ENCODE measurements around the gene LILRB1.
"Not testable (repeated sequence)": the region's sequence is repeated elsewhere in the genome, so short reads cannot be mapped to it uniquely, and the experiment has no call there.

LILRB1 gene

DNA sequence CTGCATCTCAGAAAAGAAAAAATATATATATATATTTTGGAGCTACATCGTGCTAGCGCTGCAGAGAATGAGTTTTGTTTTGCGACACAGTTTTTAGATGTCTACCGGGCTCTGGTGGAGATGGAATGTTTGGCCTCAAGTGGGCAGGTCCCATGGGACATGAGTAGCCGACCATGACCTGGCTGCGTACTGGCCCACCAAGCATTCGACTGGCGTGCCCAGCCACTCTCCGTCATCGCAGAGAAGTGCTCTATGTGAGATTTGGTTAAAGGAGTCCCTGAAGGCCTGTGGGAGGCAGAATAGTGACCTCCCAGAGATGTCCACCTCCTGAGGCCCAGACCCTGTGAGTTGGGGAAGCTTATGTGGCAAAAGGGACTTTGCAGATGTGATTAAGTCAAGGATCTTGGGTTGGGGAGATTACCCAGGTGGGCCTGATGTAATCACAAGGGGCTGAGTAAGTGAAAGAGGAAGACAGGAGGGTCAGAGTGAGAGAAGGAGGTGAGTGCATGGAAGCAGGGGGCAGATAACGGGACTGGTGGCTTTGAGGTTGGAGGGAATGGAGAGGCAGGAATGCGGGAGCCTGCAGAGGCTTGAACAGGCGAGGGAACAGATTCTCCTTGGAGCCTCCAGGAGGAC is 31.7 kb downstream of the LILRB1 start:
- DNase-seq (ENCODE audit: low read depth in 2 of 2), result no peak

GRCh38 chr19:54662730-54663129 is 32.4 kb downstream of the LILRB1 start, which contains the start of gene LILRB4:
Gene LILRB4, plus strand, starts transcription at chr19:54662985. Its CDS starts 49 bp downstream, at chr19:54663034.
- no peak for DNase-seq (ENCODE audit: low read depth in 2 of 2)

DNA sequence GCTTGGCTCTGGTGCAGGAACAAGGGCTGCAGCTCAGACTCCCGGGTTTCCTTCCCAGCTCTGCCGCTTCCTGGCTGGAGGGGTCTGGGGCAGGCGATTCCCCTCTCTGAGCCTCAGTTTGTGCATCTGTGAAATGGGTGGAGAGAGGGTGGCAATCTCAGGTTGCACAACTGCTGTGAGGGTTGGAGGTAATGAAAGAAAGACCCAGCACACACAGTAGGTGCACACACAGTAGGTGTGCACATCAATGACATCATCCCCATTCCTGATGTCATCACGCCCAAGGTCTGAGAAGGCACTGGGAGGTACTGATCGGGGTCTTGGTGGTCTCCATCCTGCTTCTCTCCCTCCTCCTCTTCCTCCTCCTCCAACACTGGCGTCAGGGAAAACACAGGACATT is 35.2 kb downstream of the LILRB1 start:
- no peak for DNase-seq (ENCODE audit: low read depth in 2 of 2)

DNA sequence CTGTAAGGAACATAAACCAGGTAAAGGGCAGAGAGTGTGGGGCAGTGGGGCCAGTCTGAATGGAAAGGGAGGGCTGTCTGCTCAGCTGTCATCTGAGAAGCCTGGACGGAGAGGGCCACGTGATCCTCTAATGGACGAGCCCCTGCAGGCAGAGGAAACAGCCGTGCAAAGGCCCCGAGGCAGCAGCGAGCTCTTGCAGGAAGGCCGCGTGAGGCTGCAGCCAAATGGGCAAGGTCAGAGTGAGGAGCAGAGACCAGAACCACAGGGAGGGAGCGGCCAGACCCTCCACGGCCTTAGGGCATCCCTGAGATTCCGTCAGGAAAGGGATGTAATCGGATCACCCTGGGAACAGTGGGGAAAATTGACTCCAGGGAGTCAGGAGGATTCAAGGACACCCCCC is 36.9 kb downstream of the LILRB1 start:
- DNase-seq (ENCODE audit: low read depth in 2 of 2), result no peak

GRCh38 chr19:54668353-54668752 is 38.1 kb downstream of the LILRB1 start:
- no peak for DNase-seq (ENCODE audit: low read depth in 2 of 2)

DNA sequence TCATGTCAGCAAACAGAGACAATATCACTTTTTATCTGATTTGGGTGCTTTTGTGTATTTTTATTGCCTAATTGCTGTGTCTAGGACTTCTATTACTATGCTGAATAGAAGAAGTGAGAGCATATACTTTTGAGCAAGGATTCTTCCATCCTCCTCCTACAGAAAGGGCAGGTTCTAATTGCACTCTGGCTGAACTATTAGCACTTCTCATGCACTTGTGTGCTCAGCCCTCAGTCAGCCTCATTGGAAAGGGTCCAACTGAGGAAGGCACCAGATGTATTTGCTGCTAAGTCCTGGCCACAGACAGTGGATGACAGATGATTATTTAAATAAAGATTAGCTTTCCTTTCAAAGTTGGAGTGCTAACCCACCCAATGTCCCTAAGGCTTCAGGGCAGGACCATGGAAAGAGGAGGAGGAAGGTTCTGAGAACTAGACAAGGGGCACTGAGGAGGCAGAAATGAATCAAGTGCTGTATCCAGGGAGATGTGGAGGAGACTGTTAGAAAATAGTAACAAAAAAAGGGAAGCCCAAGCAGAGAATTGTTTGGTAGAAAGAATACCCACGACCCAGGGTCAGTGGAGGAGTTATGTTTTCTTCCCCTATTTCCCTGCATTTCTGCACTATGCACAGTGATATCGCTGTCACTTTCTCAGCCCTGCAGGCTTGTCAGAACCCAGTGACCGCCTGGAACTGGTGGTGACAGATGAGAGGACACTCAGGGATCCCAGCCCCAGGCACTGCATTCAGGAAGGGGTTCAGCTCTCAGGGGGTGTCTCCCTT is 40.5 kb downstream of the LILRB1 start:
- DNase-seq (ENCODE audit: low read depth in 2 of 2), result no peak

DNA sequence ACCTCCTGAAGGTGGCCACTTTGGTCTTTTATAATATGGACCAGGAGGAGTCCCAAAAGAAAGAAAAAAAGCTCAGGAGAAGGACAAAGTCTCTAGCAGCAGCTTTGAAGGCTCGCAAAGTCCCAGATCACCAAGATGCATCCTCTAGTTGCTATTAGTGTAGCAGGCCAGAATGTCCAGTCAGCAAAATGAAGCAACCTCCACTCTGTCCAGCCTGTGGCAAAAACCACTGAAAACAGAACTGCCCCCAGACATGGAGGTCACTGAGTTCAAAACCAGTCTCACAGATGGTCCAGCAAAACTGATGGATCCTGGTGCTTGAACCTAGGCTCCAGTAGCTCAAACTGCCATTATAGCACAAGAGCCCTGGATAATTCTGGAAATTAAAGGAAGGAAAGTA is 42.9 kb downstream of the LILRB1 start:
- no peak for DNase-seq (ENCODE audit: low read depth in 2 of 2)

DNA sequence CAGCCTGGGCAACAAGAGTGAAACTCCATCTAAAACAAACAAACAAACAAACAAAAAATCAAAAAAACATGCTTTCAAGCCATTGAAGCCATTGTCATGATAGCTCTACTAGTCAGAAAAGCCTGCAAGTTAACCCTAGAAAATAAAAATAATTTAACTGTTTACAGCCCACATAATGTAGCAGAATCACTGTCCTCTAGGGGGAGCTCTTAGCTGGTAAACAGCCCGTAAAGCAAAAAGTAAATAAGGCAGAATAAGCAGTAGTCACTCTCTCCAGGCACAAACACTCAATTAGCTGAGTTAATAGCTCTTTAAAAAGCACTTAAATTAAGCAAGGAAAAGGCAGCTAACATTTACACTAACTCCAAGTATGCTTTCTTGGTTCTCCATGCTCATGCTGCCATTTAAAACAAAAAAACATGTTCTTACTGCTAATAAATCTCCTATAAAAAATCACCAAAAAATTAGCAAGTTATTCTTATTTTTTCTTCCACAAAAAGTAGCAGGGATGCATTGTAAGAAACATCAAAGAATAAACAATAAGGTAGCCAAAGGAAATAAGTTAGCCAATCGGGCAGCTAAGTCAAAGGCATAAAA is 43.8 kb downstream of the LILRB1 start:
- no peak for DNase-seq (ENCODE audit: low read depth in 2 of 2)

- not testable (repeated sequence) for DNase-seq (ENCODE audit: low read depth in 2 of 2)
Measured at GRCh38 chr19:54676210-54676834, 46.0 kb downstream of the LILRB1 start.

DNA sequence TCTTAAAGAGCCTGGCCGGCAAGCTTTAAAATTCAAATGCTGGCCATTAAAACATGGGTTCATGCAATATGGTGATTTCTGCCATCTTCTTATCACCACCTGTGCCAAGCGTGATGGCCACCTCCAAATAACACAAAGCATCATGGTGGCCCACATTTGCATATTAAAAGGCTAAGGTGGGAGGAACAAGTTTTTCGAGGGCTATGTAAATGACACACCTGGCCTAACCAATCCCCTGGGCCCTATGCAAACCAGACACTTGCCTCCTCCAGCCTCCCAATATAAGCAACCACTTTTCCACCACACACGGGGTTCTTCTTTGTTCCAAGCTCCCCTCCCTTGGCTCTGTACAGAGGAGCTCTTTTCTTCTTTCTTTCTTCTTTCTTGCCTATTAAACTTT is 46.9 kb downstream of the LILRB1 start:
- DNase-seq (ENCODE audit: low read depth in 2 of 2), result no peak

GRCh38 chr19:54681596-54681995 is 51.3 kb downstream of the LILRB1 start:
- DNase-seq (ENCODE audit: low read depth in 2 of 2), result not testable (repeated sequence)

GRCh38 chr19:54682306-54682856 is 52.1 kb downstream of the LILRB1 start:
- DNase-seq (ENCODE audit: low read depth in 2 of 2), result no peak

GRCh38 chr19:54684527-54684926 is 54.2 kb downstream of the LILRB1 start:
- DNase-seq (ENCODE audit: low read depth in 2 of 2), result no peak

All from stimulated activated CD8-positive, alpha-beta memory T cell treated with anti-CD3 and anti-CD28 coated beads, Interleukin-15, amount 100 ng/mL, for 48 hours (primary cell).